Measurements from ENCODE around the gene SLC6A18.

DNA sequence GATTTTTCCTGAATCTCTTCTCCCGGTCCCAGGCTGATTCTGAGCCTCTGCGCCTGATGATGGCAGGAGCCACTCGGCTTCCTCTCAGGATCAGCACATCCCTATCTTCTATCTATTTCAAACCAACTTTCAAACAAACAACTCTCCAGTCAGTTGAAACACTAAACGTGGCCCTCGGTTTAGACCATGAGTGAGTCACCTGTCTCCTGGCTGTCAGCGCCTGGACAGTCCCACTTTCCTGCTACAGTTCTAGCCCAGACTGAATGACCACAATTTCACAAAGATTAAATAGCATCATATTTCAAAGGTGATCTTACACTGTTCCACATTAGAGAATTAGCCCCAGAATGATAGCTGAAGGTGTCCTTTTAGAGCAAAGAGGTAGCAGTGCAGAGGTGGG, 17.6 kb upstream of the SLC6A18 start:
- TF ChIP-seq, protein P1, sequence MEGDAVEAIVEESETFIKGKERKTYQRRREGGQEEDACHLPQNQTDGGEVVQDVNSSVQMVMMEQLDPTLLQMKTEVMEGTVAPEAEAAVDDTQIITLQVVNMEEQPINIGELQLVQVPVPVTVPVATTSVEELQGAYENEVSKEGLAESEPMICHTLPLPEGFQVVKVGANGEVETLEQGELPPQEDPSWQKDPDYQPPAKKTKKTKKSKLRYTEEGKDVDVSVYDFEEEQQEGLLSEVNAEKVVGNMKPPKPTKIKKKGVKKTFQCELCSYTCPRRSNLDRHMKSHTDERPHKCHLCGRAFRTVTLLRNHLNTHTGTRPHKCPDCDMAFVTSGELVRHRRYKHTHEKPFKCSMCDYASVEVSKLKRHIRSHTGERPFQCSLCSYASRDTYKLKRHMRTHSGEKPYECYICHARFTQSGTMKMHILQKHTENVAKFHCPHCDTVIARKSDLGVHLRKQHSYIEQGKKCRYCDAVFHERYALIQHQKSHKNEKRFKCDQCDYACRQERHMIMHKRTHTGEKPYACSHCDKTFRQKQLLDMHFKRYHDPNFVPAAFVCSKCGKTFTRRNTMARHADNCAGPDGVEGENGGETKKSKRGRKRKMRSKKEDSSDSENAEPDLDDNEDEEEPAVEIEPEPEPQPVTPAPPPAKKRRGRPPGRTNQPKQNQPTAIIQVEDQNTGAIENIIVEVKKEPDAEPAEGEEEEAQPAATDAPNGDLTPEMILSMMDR (IDR thresholded peaks at IDR 0.05; ENCODE audit: insufficient read depth, low read depth, low read length): no peak
- TF ChIP-seq EZH2 (IDR thresholded peaks at IDR 0.05; ENCODE audit: insufficient read depth, low read length): no peak
